Kidney (tissue), 14 donors: ENCODE data around the gene SLC9A8. TPM values are rescaled to one million over a fixed set of nuclear protein-coding genes. Genes with fewer than 3 reads are reported as not detected.
A peak's percentile ranks its signal among the peaks of the same experiment; 100 is the strongest.

Experiments used
- DNase-seq, 5 donors: peaks; one replicate each; pipeline ENCODE4 v3.0.0-alpha.2; 2013 to 2020
- FAIRE-seq: peaks from 2 replicates; lab custom pipeline; 2012; peaks lifted over from hg19 to GRCh38; lab: Jason Lieb, UNC
- H3K27ac ChIP-seq, 2 donors: one replicate each; pipeline ENCODE4 v1.7.0; 2013; ENCODE audit warnings: low read depth in 2 of 2, low read length in 2 of 2, inconsistent platforms in 1 of 2
- H3K27me3 ChIP-seq: one replicate; pipeline ENCODE4 v1.7.1; 2013; ENCODE audit warnings: low read length, inconsistent platforms; ENCODE audit not compliant: control insufficient read depth, insufficient read depth
- H3K36me3 ChIP-seq, 3 donors: one replicate each; pipeline versions ENCODE4 v1.7.0 to v1.7.1; 2013; ENCODE audit warnings: low read length in 3 of 3, control low read depth in 1 of 3, inconsistent platforms in 1 of 3; ENCODE audit not compliant: insufficient read depth in 3 of 3, control insufficient read depth in 2 of 3
- H3K4me1 ChIP-seq, 3 donors: one replicate each; pipeline versions ENCODE4 v1.7.0 to v1.7.1; 2013; ENCODE audit warnings: low read length in 3 of 3, inconsistent platforms in 1 of 3, low read depth in 1 of 3; ENCODE audit not compliant: control insufficient read depth in 2 of 3, insufficient read depth in 2 of 3
- H3K4me3 ChIP-seq, 3 donors: one replicate each; pipeline versions ENCODE4 v1.7.0 to v1.8.1; 2013; ENCODE audit warnings: low read length in 3 of 3, control low read depth in 1 of 3, inconsistent platforms in 1 of 3
- H3K9ac ChIP-seq, 3 donors: one replicate each; pipeline versions ENCODE4 v1.7.0 to v1.7.1; 2013; ENCODE audit warnings: low read length in 3 of 3, control low read depth in 1 of 3, inconsistent platforms in 1 of 3
- H3K9me3 ChIP-seq, 3 donors: one replicate each; pipeline versions ENCODE4 v1.7.0 to v1.7.1; 2013; ENCODE audit warnings: low read length in 3 of 3, control low read depth in 1 of 3, inconsistent platforms in 1 of 3; ENCODE audit not compliant: control insufficient read depth in 2 of 3, insufficient read depth in 1 of 3
- intact Hi-C: fragments of 100-400 bp; cut with DNase I; formaldehyde crosslinking; loops from one replicate; pipeline ENCODE4 v1.11.1; 2022
- polyA plus RNA-seq: library from polyadenylated mRNA; stranded (reverse); fragments of 350-450 nt; fragmentation: Illumina TruSeq; extraction: RNeasy Lipid Tissue Mini Kit (QIAGEN cat#74804); gene quantifications from one replicate; pipeline ENCODE4 v1.2.3, GENCODE V29; 2014; ENCODE audit warnings: low read depth, low replicate concordance; ENCODE audit not compliant: insufficient read depth
- total RNA-seq: library from RNA; stranded (reverse); fragmentation: NEBNext Ultra II Directional; extraction: Animal tissue kit (Norgen Biotek cat#: 25700); gene quantifications from one replicate; pipeline ENCODE4 v1.2.1, GENCODE V29; 2021
- TF ChIP-seq, protein P1 (sequence below): IDR thresholded peaks from 3 replicates; pipeline ENCODE4 v1.5.1; 2012; ENCODE audit warnings: mild to moderate bottlenecking, moderate library complexity, borderline replicate concordance; ENCODE audit not compliant: insufficient read depth; ENCODE audit errors: extremely low read depth
- donor health status: control.
- donor health status: control.
- donor health status: control.
- donor health status: control.
- donor health status: control.
- donor health status: DM: yes; HTN: yes; CAD: no.
- donor health status: Normal renal cell carcinoma (clear cell type).

SLC9A8 gene
- total and polyA plus RNA-seq, 2 donors from 2014 or later = 4.5 to 22.4 TPM

DNA sequence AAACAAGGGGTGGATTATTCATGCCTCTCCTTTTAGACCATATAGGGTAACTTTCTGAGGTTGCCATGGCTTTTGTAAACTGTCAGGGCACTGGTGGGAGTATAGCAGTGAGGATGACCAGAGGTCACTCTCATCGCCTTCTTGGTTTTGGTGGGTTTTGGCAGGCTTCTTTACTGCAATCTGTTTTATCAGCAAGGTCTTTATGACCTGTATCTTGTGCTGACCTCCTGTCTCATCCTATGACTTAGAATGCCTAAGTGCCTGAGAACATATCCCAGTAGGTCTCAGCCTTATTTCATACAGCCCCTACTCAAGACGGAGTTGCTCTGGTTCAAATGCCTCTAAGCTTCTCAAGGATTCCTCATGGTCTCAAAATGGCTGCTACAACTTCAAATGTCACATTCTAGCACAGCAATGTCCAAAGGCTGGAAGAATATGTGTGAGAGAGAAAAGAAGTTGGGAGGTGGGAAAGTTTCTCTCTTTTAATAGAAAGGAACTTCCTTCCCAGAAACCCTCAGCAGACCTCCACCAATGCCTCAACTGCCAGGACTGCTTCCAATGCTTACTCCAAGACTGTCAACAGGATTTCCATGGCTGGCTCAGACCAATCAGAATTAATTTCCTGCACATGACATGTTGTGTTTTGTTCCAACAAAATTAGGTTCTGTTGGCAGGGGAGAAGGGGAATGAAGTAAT, 46.6 kb upstream of the SLC9A8 start:
- H3K4me1 ChIP-seq = peaks cover 5 to 10% (median 5%) of the 10 kb centered on the region in 3 donors
- no peaks in the 10 kb centered on the region for H3K27me3 ChIP-seq
- no peak overlapping the region for H3K4me3 ChIP-seq
- no peaks in the 10 kb centered on the region for H3K9me3 ChIP-seq
- FAIRE-seq (no peak), DNase-seq (no peak)
- TF ChIP-seq, protein P1, sequence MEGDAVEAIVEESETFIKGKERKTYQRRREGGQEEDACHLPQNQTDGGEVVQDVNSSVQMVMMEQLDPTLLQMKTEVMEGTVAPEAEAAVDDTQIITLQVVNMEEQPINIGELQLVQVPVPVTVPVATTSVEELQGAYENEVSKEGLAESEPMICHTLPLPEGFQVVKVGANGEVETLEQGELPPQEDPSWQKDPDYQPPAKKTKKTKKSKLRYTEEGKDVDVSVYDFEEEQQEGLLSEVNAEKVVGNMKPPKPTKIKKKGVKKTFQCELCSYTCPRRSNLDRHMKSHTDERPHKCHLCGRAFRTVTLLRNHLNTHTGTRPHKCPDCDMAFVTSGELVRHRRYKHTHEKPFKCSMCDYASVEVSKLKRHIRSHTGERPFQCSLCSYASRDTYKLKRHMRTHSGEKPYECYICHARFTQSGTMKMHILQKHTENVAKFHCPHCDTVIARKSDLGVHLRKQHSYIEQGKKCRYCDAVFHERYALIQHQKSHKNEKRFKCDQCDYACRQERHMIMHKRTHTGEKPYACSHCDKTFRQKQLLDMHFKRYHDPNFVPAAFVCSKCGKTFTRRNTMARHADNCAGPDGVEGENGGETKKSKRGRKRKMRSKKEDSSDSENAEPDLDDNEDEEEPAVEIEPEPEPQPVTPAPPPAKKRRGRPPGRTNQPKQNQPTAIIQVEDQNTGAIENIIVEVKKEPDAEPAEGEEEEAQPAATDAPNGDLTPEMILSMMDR = no peak
- intact Hi-C loops = no loop called here
- H3K36me3 ChIP-seq = no peaks in the 10 kb centered on the region
- H3K9ac ChIP-seq = no peak overlapping the region
- no peak overlapping the region for H3K27ac ChIP-seq

DNA sequence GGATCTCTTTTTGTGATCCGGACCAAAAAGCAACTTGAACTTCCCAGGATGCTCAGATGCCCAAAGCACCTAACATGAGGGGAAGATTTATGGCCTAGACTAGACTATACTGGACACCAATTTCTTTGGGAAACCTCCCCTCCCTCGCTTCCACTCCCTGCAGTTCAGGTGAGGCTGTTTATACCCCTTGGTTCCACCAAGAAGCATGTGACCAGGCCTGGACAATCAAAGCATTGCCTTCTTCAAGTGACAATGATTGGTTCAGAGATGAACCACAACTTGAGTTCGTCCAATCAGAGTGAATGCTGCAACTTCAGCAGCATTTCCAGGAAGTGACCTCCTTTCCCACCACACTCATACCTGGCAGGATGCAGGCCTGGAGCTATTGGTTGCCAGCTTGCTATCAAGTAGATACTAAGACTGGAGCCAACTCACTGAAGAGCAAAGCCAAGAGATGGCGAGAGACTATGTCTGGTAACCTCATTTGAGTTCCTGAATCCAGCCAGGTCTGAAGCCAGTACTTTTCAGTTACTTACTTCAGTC, 45.6 kb upstream of the SLC9A8 start:
- FAIRE-seq (no peak), DNase-seq (no peak)
- intact Hi-C loops = no loop called here
- Histone ChIP-seq H3K9me3 (no peaks in the 10 kb centered on the region), H3K36me3 (no peaks in the 10 kb centered on the region), H3K4me1 (peaks cover 5 to 10% (median 5%) of the 10 kb centered on the region in 3 donors), H3K9ac (no peak overlapping the region), H3K27me3 (no peaks in the 10 kb centered on the region), H3K4me3 (no peak overlapping the region), H3K27ac (no peak overlapping the region)
- TF ChIP-seq, protein P1 = no peak

DNA sequence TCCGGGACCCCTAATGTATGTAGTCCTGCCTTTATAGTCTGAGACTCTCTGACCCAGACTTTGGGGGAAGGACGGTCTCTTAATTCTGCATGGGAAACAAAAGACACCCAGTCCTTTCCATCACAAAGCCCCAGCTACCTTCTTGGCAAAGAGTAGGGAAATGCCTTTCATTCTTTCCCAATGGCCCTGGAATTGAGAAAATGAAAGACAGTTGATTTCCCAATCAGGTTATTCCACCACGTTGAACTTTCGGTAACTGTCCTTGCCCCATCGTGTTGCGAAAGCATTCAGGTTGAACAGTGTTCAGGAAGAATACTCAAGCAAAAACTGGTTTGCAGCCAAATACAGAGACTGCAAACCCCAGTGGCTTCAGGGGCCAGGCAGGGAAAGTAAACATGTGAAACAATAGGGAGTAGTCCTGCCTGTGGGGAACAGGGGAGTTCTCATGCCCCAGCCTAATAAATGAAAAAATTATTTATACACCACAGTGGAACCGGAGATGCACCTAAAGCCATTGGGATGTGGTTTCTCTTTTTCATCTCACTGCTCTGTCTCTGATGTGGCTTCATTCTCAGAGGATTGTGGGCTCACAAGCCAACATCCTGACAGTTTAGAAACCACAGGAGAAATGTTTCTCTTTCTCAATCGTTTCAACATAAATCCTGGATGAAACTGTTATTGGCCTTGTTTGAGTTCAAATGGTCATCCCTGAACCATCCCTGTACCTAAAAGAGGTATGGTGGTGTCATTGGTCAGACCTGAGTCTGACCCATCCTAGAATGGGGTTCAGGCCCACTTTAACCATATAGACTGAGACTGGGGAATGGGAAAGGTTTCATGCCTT, 44.2 kb upstream of the SLC9A8 start:
- H3K27me3 ChIP-seq = no peaks in the 10 kb centered on the region
- TF ChIP-seq, protein P1 = no peak
- peaks cover 5 to 10% (median 5%) of the 10 kb centered on the region in 3 donors for H3K4me1 ChIP-seq
- H3K9ac ChIP-seq = no peak overlapping the region
- intact Hi-C loops = no loop called here
- H3K9me3 ChIP-seq = no peaks in the 10 kb centered on the region
- H3K36me3 ChIP-seq = no peaks in the 10 kb centered on the region
- H3K27ac ChIP-seq = peak overlapping the region; percentile 45 to 78
- DNase-seq (peak in 2 of 5 donors; percentile 14 to 58), FAIRE-seq (no peak)
- H3K4me3 ChIP-seq = no peak overlapping the region
